Tibial nerve (tissue), 4 donors: ENCODE data around the gene GRB2.
"Not testable (repeated sequence)": the region's sequence is repeated elsewhere in the genome, so short reads cannot be mapped to it uniquely, and the experiment has no call there.

Experiments
- EP300 ChIP-seq, 2 donors: sonication (generic); formaldehyde crosslinking; IDR thresholded peaks; one replicate each; pipeline ENCODE4 v1.6.1; 2017; ENCODE audit warnings: antibody characterized with exemption in 2 of 2, mild to moderate bottlenecking in 1 of 2
- POLR2A ChIP-seq, 2 donors: fragments of 450-650 bp; IDR thresholded peaks; one replicate each; pipeline ENCODE4 v1.6.1; 2017; ENCODE audit warnings: antibody characterized with exemption in 2 of 2, mild to moderate bottlenecking in 2 of 2, moderate library complexity in 2 of 2
- TF ChIP-seq, protein P1 (sequence below), 5 experiments: fragments of 200-600 bp in 3 of 5; fragments of 450-650 bp in 2 of 5; sonication (generic) in 3 of 5; IDR thresholded peaks; one replicate each; pipeline ENCODE4 v1.5.1; 2016 to 2019; ENCODE audit warnings: antibody characterized with exemption in 5 of 5, mild to moderate bottlenecking in 3 of 5, moderate library complexity in 2 of 5

DNA sequence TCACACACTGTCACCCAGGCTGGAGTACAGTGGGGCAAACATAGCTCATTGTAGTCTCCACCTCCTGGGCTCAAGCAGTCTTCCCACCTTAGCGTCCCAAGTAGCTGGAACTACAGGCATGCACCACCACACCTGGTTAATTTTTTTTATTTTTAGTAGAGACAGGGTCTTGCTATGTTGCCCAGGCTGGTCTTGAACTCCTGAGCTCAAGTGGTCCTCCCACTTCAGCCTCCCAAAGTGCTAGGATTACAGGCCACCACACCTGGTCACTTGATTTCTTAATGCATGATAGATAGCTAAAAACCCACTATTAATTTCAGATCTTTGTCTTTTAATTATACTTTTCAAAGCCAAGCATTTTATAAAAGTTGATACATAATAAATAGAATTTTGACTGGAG, 26.1 kb downstream of the GRB2 start:
- TF ChIP-seq, protein P1, sequence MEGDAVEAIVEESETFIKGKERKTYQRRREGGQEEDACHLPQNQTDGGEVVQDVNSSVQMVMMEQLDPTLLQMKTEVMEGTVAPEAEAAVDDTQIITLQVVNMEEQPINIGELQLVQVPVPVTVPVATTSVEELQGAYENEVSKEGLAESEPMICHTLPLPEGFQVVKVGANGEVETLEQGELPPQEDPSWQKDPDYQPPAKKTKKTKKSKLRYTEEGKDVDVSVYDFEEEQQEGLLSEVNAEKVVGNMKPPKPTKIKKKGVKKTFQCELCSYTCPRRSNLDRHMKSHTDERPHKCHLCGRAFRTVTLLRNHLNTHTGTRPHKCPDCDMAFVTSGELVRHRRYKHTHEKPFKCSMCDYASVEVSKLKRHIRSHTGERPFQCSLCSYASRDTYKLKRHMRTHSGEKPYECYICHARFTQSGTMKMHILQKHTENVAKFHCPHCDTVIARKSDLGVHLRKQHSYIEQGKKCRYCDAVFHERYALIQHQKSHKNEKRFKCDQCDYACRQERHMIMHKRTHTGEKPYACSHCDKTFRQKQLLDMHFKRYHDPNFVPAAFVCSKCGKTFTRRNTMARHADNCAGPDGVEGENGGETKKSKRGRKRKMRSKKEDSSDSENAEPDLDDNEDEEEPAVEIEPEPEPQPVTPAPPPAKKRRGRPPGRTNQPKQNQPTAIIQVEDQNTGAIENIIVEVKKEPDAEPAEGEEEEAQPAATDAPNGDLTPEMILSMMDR (IDR thresholded peaks at IDR 0.05), result not testable (repeated sequence)
- TF ChIP-seq EP300, POLR2A (IDR thresholded peaks at IDR 0.05): not testable (repeated sequence)
